C4-2B (cell line): ENCODE results near the gene NIPSNAP3A.
"Not testable (repeated sequence)": the region's sequence is repeated elsewhere in the genome, so short reads cannot be mapped to it uniquely, and the experiment has no call there.

Source experiments
- H3K27ac ChIP-seq: fragments of 450-650 bp; 2 replicates; pipeline ENCODE4 v1.5.1; 2017
- ZFX ChIP-seq: fragments of 450-650 bp; IDR thresholded peaks from 2 replicates; pipeline ENCODE4 v1.6.1; 2017
- TF ChIP-seq, protein P1 (sequence below): fragments of 450-650 bp; conservative IDR thresholded peaks from 2 replicates; pipeline ENCODE4 v1.5.1; 2017; ENCODE audit warnings: mild to moderate bottlenecking

NIPSNAP3A gene

DNA sequence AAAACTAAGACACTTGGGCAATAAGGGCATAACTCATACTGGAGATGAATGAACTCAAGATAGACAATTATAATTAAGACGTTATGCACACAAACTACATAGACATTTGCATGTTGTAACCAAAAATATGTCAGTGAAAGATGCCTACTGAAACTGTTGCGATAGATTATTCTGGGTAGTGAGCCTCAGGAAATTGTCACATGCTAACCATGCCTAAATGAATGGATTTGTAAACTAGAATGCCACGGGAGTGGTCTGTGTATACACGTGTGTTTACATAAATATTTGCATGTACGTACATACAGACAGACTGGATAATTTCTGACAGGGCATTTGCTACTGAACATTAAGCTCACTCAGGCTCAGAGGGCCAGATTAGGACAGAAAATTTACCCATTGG is 17.7 kb downstream of the NIPSNAP3A start:
- no peak overlapping the region for H3K27ac ChIP-seq
- TF ChIP-seq ZFX, result no peak
- TF ChIP-seq, protein P1, sequence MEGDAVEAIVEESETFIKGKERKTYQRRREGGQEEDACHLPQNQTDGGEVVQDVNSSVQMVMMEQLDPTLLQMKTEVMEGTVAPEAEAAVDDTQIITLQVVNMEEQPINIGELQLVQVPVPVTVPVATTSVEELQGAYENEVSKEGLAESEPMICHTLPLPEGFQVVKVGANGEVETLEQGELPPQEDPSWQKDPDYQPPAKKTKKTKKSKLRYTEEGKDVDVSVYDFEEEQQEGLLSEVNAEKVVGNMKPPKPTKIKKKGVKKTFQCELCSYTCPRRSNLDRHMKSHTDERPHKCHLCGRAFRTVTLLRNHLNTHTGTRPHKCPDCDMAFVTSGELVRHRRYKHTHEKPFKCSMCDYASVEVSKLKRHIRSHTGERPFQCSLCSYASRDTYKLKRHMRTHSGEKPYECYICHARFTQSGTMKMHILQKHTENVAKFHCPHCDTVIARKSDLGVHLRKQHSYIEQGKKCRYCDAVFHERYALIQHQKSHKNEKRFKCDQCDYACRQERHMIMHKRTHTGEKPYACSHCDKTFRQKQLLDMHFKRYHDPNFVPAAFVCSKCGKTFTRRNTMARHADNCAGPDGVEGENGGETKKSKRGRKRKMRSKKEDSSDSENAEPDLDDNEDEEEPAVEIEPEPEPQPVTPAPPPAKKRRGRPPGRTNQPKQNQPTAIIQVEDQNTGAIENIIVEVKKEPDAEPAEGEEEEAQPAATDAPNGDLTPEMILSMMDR, result no peak

DNA sequence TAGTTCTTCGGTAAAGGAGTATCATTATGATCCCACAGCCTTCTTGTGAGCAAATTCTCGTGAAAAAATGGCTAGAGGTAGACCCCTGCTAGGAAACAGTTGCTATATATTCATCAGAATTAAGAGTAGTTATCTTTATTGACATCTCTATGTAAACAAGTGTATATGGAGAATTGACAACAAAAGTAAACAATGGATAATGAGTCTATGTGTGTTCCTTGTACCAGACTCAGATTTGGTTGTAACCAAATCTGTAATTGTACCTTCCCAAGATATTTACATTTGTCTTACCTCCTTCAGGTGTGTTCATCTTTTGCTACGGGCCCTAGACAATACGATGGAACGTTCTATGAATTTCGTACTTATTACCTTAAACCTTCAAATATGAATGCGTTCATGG is 18.5 kb downstream of the NIPSNAP3A start:
- H3K27ac ChIP-seq, result no peak overlapping the region
- TF ChIP-seq, protein P1, result no peak
- TF ChIP-seq ZFX, result no peak

DNA sequence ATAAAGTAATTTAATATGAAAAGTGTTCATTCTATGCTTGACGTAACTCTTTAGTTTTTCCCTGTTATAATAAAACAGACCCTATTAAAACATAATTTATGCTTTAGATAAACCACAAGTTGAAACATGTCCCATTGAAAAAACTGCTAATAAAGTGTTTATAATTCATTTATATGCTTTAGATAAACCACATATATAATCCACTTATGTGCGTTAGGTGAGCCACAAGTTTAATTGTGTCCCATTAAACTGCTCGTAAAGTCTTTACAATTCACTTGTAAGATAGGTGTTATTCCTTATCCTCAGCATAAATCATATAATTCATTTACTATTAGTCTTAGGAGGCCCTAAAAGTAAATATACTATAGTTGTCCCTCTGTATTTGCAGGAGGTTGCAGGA is 20.0 kb downstream of the NIPSNAP3A start:
- TF ChIP-seq ZFX, result no peak
- TF ChIP-seq, protein P1, result no peak
- no peak overlapping the region for H3K27ac ChIP-seq

GRCh38 chr9:104769029-104769428 is 21.5 kb downstream of the NIPSNAP3A start:
- not testable (repeated sequence) for H3K27ac ChIP-seq

DNA sequence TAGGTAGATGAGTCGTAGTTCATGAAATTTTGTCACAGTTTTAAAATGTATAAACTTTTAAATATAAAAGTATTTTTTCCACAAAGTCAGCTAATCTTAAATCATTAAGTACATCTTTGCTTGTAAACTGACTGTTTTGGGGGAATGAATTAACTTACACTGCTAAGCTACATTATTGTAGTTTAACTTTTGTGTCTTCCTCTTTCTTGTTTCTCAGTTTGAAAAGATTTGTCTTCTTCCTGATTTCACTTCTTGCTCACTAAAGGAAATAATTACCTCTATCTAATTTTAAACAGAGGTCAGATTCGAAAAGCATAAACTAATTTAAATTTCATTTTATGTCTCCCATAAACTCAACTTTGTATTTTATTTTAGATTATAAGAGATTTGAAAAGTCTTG is 22.2 kb downstream of the NIPSNAP3A start:
- no peak overlapping the region for H3K27ac ChIP-seq
- TF ChIP-seq, protein P1, result no peak
- TF ChIP-seq ZFX, result no peak

GRCh38 chr9:104772714-104773510 is 25.4 kb downstream of the NIPSNAP3A start:
- H3K27ac ChIP-seq, result no peak overlapping the region

GRCh38 chr9:104774132-104774531 is 26.6 kb downstream of the NIPSNAP3A start:
- TF ChIP-seq, protein P1, result no peak
- no peak for TF ChIP-seq ZFX
- H3K27ac ChIP-seq, result no peak overlapping the region

More at GRCh38 chr9:104772714-104773510, 25.4 kb downstream of the NIPSNAP3A start:
- TF ChIP-seq, protein P1, result no peak
